Peyer's patch (tissue), 4 donors: ENCODE results near the gene CA9.

Experiments
- POLR2A ChIP-seq, 2 donors: fragments of 450-650 bp; IDR thresholded peaks; one replicate each; pipeline ENCODE4 v1.5.1; 2017; ENCODE audit warnings: antibody characterized with exemption in 2 of 2, mild to moderate bottlenecking in 2 of 2, moderate library complexity in 2 of 2
- TF ChIP-seq, protein P1 (sequence below), 6 experiments: fragments of 450-650 bp in 4 of 6; fragments of 200-600 bp in 2 of 6; sonication (generic) in 1 of 6; IDR thresholded peaks; one replicate each; pipeline ENCODE4 v1.5.1; 2017 to 2019; ENCODE audit warnings: antibody characterized with exemption in 6 of 6, mild to moderate bottlenecking in 3 of 6, moderate library complexity in 1 of 6

DNA sequence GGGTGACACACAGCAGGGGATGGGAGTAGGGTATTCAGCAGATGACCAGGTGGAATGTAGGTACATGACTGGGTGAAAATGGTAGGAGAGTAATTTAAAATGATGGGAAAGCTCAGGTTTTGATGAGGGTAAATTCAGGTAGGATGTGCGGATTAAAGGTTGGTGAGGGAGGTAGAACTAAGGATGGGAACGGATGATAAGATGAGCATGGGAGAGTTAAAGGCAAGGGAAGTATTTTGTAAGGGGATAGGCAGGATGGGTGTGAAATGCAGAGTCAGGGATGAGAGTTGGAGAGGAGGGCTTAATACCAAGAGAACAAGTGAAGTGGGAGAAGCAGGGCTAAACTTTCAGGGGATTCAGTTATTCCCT, 56.7 kb downstream of the CA9 start:
- TF ChIP-seq, protein P1, sequence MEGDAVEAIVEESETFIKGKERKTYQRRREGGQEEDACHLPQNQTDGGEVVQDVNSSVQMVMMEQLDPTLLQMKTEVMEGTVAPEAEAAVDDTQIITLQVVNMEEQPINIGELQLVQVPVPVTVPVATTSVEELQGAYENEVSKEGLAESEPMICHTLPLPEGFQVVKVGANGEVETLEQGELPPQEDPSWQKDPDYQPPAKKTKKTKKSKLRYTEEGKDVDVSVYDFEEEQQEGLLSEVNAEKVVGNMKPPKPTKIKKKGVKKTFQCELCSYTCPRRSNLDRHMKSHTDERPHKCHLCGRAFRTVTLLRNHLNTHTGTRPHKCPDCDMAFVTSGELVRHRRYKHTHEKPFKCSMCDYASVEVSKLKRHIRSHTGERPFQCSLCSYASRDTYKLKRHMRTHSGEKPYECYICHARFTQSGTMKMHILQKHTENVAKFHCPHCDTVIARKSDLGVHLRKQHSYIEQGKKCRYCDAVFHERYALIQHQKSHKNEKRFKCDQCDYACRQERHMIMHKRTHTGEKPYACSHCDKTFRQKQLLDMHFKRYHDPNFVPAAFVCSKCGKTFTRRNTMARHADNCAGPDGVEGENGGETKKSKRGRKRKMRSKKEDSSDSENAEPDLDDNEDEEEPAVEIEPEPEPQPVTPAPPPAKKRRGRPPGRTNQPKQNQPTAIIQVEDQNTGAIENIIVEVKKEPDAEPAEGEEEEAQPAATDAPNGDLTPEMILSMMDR (IDR thresholded peaks at IDR 0.05): no peak
- TF ChIP-seq POLR2A (IDR thresholded peaks at IDR 0.05): no peak
